ENCODE results near the gene RECQL5.

RECQL5 gene

DNA sequence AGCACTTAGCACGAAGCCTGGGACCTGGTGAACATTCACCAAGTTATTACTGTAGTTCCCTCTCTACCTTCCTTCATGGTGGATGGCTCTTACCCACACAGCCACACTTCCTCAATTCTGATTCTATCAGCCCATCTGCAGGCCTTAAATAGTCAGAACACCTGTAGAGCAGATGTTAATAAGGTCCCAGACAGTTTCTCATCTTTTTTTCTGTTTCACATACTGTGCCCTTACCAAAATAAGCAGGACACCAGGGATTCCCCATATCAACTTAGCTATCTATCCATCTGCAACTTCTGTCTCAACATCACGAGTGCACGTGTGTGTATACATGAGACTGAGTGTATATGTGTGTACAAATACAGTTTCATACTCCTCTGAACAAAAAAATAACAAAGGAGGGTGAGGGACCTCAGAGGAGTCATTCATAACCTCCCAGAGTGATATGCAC lies 2.8 kb downstream of the RECQL5 start:
- H3K27ac ChIP-seq = no peak overlapping the region
- no peak for TF ChIP-seq ZFX (IDR thresholded peaks at IDR 0.05; ENCODE audit: borderline replicate concordance)
- TF ChIP-seq, protein P1, sequence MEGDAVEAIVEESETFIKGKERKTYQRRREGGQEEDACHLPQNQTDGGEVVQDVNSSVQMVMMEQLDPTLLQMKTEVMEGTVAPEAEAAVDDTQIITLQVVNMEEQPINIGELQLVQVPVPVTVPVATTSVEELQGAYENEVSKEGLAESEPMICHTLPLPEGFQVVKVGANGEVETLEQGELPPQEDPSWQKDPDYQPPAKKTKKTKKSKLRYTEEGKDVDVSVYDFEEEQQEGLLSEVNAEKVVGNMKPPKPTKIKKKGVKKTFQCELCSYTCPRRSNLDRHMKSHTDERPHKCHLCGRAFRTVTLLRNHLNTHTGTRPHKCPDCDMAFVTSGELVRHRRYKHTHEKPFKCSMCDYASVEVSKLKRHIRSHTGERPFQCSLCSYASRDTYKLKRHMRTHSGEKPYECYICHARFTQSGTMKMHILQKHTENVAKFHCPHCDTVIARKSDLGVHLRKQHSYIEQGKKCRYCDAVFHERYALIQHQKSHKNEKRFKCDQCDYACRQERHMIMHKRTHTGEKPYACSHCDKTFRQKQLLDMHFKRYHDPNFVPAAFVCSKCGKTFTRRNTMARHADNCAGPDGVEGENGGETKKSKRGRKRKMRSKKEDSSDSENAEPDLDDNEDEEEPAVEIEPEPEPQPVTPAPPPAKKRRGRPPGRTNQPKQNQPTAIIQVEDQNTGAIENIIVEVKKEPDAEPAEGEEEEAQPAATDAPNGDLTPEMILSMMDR (IDR thresholded peaks at IDR 0.05) = no peak

DNA sequence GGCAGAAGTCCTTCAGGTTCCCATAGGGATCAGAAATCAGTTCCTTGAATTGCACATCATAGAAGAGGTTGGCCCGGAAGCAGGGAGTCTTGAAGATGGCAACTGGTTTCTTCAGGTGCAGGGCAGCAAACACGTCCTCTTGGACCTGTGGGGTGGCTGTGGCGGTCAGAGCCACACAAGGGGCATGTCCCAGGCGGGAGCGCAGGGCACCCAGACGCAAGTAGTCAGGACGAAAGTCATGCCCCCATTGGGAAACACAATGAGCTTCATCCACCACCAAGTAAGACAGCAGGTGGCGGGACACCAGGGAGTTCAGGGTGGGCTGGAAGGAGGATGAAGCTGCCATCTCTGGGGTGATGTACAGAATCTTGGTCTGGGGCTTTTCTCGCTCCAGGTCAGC lies 4.4 kb downstream of the RECQL5 start:
- no peak overlapping the region for H3K27ac ChIP-seq
- TF ChIP-seq ZFX (IDR thresholded peaks at IDR 0.05; ENCODE audit: borderline replicate concordance) = no peak
- TF ChIP-seq, protein P1 (IDR thresholded peaks at IDR 0.05) = no peak

DNA sequence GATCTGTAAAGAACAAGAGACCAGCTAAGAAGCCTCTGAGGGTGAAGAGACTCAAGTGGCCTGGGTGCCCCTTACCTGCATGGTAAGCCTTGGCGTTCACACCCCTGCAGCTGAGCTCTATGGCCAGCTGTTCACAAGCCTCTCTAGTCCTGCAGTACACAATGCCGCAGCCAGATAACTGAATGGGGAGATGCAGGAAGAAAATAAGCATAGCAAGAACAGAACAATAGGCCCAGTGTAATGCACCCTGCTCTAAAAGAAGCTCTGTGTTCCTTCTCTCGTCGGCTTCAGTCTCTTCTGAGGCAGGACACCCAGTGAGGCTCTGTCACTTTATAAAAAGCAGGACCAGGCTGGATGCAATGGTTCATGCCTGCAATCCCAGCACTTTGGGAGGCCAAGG lies 5.4 kb downstream of the RECQL5 start:
- no peak for TF ChIP-seq ZFX (IDR thresholded peaks at IDR 0.05; ENCODE audit: borderline replicate concordance)
- TF ChIP-seq, protein P1 (IDR thresholded peaks at IDR 0.05) = no peak
- no peak overlapping the region for H3K27ac ChIP-seq

DNA sequence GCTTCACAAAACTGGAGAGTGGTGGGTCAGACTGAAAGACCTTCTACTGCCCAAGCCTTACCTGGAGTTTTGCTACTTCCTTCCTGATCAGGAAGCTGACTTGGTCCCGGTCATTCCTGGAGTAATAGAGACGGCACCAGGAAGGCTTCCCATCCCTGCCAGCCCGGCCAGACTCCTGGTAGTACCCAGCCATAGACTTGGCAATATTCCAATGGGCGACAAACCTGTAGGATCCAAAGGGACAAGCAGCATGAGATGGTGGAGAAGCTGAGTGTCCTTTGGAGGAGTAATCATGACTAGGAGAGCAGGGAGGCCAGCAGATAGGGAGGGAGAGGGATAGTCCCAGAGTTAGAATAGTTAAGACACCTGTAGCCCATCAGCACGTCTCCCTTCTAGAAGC lies 8.7 kb downstream of the RECQL5 start:
- TF ChIP-seq, protein P1 (IDR thresholded peaks at IDR 0.05) = no peak
- TF ChIP-seq ZFX (IDR thresholded peaks at IDR 0.05; ENCODE audit: borderline replicate concordance) = no peak
- H3K27ac ChIP-seq = no peak overlapping the region

DNA sequence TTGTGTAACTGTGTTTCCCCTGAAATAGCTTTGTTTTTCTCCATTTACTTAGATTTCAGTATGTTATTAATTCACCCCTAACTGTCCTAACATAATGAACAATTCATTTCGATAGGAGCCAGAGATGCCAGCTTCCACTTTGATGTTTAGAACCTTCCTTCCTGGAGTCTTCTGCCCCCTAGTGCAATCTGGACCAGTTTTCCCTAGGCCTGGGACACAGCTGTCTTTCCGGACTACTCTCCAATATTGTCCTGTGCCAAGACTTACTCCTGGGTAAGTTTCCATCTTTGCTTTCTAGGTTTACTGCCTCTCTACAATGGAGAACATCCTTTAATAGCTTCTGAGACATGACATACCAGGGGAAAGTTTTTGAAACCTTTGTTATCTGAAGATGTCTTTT lies 12.8 kb downstream of the RECQL5 start:
- no peak for TF ChIP-seq ZFX (IDR thresholded peaks at IDR 0.05; ENCODE audit: borderline replicate concordance)
- TF ChIP-seq, protein P1 (IDR thresholded peaks at IDR 0.05) = no peak
- H3K27ac ChIP-seq = no peak overlapping the region

DNA sequence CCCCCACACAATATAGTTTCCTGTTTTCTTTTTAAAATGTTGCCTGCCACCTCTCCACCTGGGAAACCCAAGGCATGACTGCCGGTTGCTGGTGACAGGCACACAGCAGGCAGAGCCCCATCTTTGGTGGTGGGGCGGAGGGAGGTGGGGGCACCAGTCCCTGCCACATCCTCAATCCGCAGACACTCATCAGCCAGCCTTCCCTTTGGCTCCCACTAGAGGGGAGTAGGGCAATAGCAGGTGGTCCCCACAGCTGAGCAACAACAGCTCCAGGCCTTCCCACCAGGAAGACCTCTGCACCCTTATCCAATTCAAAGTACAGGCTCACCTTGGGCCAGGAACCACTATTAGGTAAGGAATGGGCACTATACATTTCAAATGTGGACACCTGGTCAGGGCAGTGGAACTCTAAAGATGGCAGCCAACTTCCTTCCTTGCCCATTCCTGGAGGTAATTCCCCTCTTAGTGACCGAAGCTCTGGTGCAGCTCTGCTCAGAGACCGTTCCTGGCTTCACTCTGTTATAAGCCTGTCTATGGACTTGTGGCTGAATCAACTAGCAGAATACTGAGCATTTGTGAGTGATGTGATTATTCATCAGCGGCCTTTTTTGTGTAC lies 13.9 kb downstream of the RECQL5 start:
- no peak overlapping the region for H3K27ac ChIP-seq
- TF ChIP-seq, protein P1 (IDR thresholded peaks at IDR 0.05) = peak; percentile 84
- TF ChIP-seq ZFX (IDR thresholded peaks at IDR 0.05; ENCODE audit: borderline replicate concordance) = no peak

DNA sequence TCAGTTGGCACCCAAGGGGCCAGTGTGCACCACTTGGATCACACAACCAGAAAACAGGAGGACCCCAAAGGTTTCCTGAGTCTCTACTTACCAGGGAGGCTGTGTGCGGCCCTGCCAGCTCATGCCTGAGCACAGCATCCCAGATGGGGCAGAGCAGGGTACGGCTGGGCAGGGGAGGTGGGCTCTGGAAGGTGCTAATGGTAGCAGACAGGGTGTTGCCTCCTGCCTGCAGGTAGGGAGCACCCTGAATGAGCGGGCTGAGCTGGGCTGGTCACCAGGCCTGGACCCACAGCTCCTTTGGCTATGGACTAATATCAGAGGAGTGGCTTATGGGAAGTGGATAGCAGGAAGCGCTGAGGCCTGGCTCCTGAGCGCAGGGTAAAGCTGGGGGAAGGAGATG lies 14.6 kb downstream of the RECQL5 start:
- H3K27ac ChIP-seq = no peak overlapping the region
- TF ChIP-seq, protein P1 (IDR thresholded peaks at IDR 0.05) = no peak
- TF ChIP-seq ZFX (IDR thresholded peaks at IDR 0.05; ENCODE audit: borderline replicate concordance) = no peak
